ENCODE data around the gene PRPF6. TPM values are rescaled to one million over a fixed set of nuclear protein-coding genes. Genes with fewer than 3 reads are reported as not detected.
A peak's percentile ranks its signal among the peaks of the same experiment; 100 is the strongest.

PRPF6 gene
- 45.8 TPM for polyA plus RNA-seq (2012; ENCODE audit: missing spikeins)

GRCh38 chr20:63980806-63981728 is at the start of gene PRPF6:
PRPF6 (plus strand) TSS chr20:63981132; CDS start chr20:63981246, 114 bp downstream.
- FAIRE-seq (peak; percentile 98), DNase-seq (ENCODE audit: insufficient read length) (peak; percentile 96)
- TF ChIP-seq POLR2A (IDR thresholded peaks at IDR 0.05; ENCODE audit: low read depth, low read length), result peak; percentile 82
- TF ChIP-seq TAF1 (IDR thresholded peaks at IDR 0.05; ENCODE audit: borderline replicate concordance, low read depth, low read length), result peak; percentile 46; the same call in 1 of the 2 replicates
- TF ChIP-seq POLR2AphosphoS5 (IDR thresholded peaks at IDR 0.05; ENCODE audit: low read depth, low read length), result peak; percentile 86

- no peak for TF ChIP-seq TAF1 (IDR thresholded peaks at IDR 0.05; ENCODE audit: borderline replicate concordance, low read depth, low read length)
- no peak for TF ChIP-seq POLR2AphosphoS5 (IDR thresholded peaks at IDR 0.05; ENCODE audit: low read depth, low read length)
- TF ChIP-seq POLR2A (IDR thresholded peaks at IDR 0.05; ENCODE audit: low read depth, low read length), result no peak
- no peak for FAIRE-seq
- no peak for DNase-seq (ENCODE audit: insufficient read length)
Observed at GRCh38 chr20:63931735-63932134, 49.2 kb upstream of the PRPF6 start.

GRCh38 chr20:63932606-63933160 is 48.2 kb upstream of the PRPF6 start:
- no peak for DNase-seq (ENCODE audit: insufficient read length)
- no peak for TF ChIP-seq POLR2AphosphoS5 (IDR thresholded peaks at IDR 0.05; ENCODE audit: low read depth, low read length)
- TF ChIP-seq POLR2A (IDR thresholded peaks at IDR 0.05; ENCODE audit: low read depth, low read length), result no peak
- TF ChIP-seq TAF1 (IDR thresholded peaks at IDR 0.05; ENCODE audit: borderline replicate concordance, low read depth, low read length), result no peak
- no peak for FAIRE-seq

GRCh38 chr20:63933646-63934045 is 47.3 kb upstream of the PRPF6 start:
- TF ChIP-seq POLR2AphosphoS5 (IDR thresholded peaks at IDR 0.05; ENCODE audit: low read depth, low read length), result no peak
- TF ChIP-seq POLR2A (IDR thresholded peaks at IDR 0.05; ENCODE audit: low read depth, low read length), result no peak
- no peak for TF ChIP-seq TAF1 (IDR thresholded peaks at IDR 0.05; ENCODE audit: borderline replicate concordance, low read depth, low read length)
- no peak for FAIRE-seq
- DNase-seq (ENCODE audit: insufficient read length), result no peak

- no peak for FAIRE-seq
- no peak for DNase-seq (ENCODE audit: insufficient read length)
Observed at GRCh38 chr20:63934271-63935068, 46.5 kb upstream of the PRPF6 start.

GRCh38 chr20:63935447-63935846 is 45.5 kb upstream of the PRPF6 start:
- DNase-seq (ENCODE audit: insufficient read length) (no peak), FAIRE-seq (no peak)
- TF ChIP-seq TAF1 (IDR thresholded peaks at IDR 0.05; ENCODE audit: borderline replicate concordance, low read depth, low read length) (no peak), POLR2AphosphoS5 (IDR thresholded peaks at IDR 0.05; ENCODE audit: low read depth, low read length) (no peak), POLR2A (IDR thresholded peaks at IDR 0.05; ENCODE audit: low read depth, low read length) (no peak)

More at GRCh38 chr20:63934271-63935068, 46.5 kb upstream of the PRPF6 start:
- TF ChIP-seq TAF1 (IDR thresholded peaks at IDR 0.05; ENCODE audit: borderline replicate concordance, low read depth, low read length), result no peak
- no peak for TF ChIP-seq POLR2A (IDR thresholded peaks at IDR 0.05; ENCODE audit: low read depth, low read length)
- TF ChIP-seq POLR2AphosphoS5 (IDR thresholded peaks at IDR 0.05; ENCODE audit: low read depth, low read length), result no peak

GRCh38 chr20:63937596-63937995 is 43.3 kb upstream of the PRPF6 start:
- no peak for TF ChIP-seq POLR2AphosphoS5 (IDR thresholded peaks at IDR 0.05; ENCODE audit: low read depth, low read length)
- TF ChIP-seq POLR2A (IDR thresholded peaks at IDR 0.05; ENCODE audit: low read depth, low read length), result no peak
- no peak for TF ChIP-seq TAF1 (IDR thresholded peaks at IDR 0.05; ENCODE audit: borderline replicate concordance, low read depth, low read length)
- no peak for DNase-seq (ENCODE audit: insufficient read length)
- FAIRE-seq, result no peak

GRCh38 chr20:63939061-63939935 is 41.6 kb upstream of the PRPF6 start:
- no peak for FAIRE-seq
- no peak for DNase-seq (ENCODE audit: insufficient read length)
- no peak for TF ChIP-seq POLR2AphosphoS5 (IDR thresholded peaks at IDR 0.05; ENCODE audit: low read depth, low read length)
- no peak for TF ChIP-seq POLR2A (IDR thresholded peaks at IDR 0.05; ENCODE audit: low read depth, low read length)
- no peak for TF ChIP-seq TAF1 (IDR thresholded peaks at IDR 0.05; ENCODE audit: borderline replicate concordance, low read depth, low read length)

GRCh38 chr20:63940071-63940471 is 40.9 kb upstream of the PRPF6 start:
- TF ChIP-seq POLR2AphosphoS5 (IDR thresholded peaks at IDR 0.05; ENCODE audit: low read depth, low read length) (no peak), TAF1 (IDR thresholded peaks at IDR 0.05; ENCODE audit: borderline replicate concordance, low read depth, low read length) (no peak), POLR2A (IDR thresholded peaks at IDR 0.05; ENCODE audit: low read depth, low read length) (no peak)
- DNase-seq (ENCODE audit: insufficient read length) (no peak), FAIRE-seq (no peak)

- DNase-seq (ENCODE audit: insufficient read length) (no peak), FAIRE-seq (no peak)
- TF ChIP-seq POLR2A (IDR thresholded peaks at IDR 0.05; ENCODE audit: low read depth, low read length), result no peak
- no peak for TF ChIP-seq POLR2AphosphoS5 (IDR thresholded peaks at IDR 0.05; ENCODE audit: low read depth, low read length)
- no peak for TF ChIP-seq TAF1 (IDR thresholded peaks at IDR 0.05; ENCODE audit: borderline replicate concordance, low read depth, low read length)
Observed at GRCh38 chr20:63940472-63941266, 40.3 kb upstream of the PRPF6 start.
